Liver (tissue), 9 donors: ENCODE data around the gene LSAMP. TPM values are rescaled to one million over a fixed set of nuclear protein-coding genes. Genes with fewer than 3 reads are reported as not detected.

Experiments used
- DNase-seq: peaks from one replicate; pipeline ENCODE4 v3.0.0-alpha.2; 2017; ENCODE audit warnings: low spot score
- H3K27ac ChIP-seq, 2 donors: one replicate each; pipeline ENCODE4 v1.7.0; 2013; ENCODE audit warnings: inconsistent platforms in 2 of 2, low read length in 2 of 2, control low read depth in 1 of 2, low read depth in 1 of 2, mild to moderate bottlenecking in 1 of 2
- H3K27me3 ChIP-seq, 4 donors: one replicate each; pipeline versions ENCODE4 v1.6.1 to v1.7.0; 2013; ENCODE audit warnings: low read length in 3 of 4, inconsistent platforms in 1 of 4, mild to moderate bottlenecking in 1 of 4, moderate library complexity in 1 of 4; ENCODE audit not compliant: control insufficient read depth in 4 of 4, insufficient read depth in 4 of 4
- H3K36me3 ChIP-seq, 4 donors: one replicate each; pipeline versions ENCODE4 v1.6.1 to v1.7.0; 2013; ENCODE audit warnings: low read length in 3 of 4, mild to moderate bottlenecking in 3 of 4, low read depth in 1 of 4, moderate library complexity in 1 of 4; ENCODE audit not compliant: control insufficient read depth in 4 of 4, insufficient read depth in 3 of 4
- H3K4me1 ChIP-seq, 4 donors: one replicate each; pipeline versions ENCODE4 v1.6.1 to v1.7.0; 2013; ENCODE audit warnings: low read length in 3 of 4, mild to moderate bottlenecking in 3 of 4, moderate library complexity in 1 of 4; ENCODE audit not compliant: control insufficient read depth in 4 of 4, insufficient read depth in 4 of 4
- H3K4me3 ChIP-seq, 3 donors: one replicate each; pipeline versions ENCODE4 v1.6.1 to v1.7.0; 2013; ENCODE audit warnings: low read length in 3 of 3, control low read depth in 1 of 3, low read depth in 1 of 3, mild to moderate bottlenecking in 1 of 3
- H3K9ac ChIP-seq, 2 donors: one replicate each; pipeline ENCODE4 v1.7.0; 2013; ENCODE audit warnings: low read length in 2 of 2, mild to moderate bottlenecking in 2 of 2, moderate library complexity in 2 of 2, control low read depth in 1 of 2, low read depth in 1 of 2
- H3K9me3 ChIP-seq, 4 donors: one replicate each; pipeline versions ENCODE4 v1.6.1 to v1.7.0; 2013; ENCODE audit warnings: low read length in 3 of 4; ENCODE audit not compliant: control insufficient read depth in 4 of 4
- EGR1 ChIP-seq, 2 donors: IDR thresholded peaks; 2 replicates each; pipeline ENCODE4 v1.6.1; 2016 to 2018; ENCODE audit warnings: antibody characterized with exemption in 2 of 2, low read depth in 2 of 2
- FOXA1 ChIP-seq: IDR thresholded peaks from 2 replicates; pipeline ENCODE4 v1.6.1; 2016; ENCODE audit warnings: antibody characterized with exemption
- FOXA2 ChIP-seq: IDR thresholded peaks from 2 replicates; pipeline ENCODE4 v1.6.1; 2016; ENCODE audit warnings: antibody characterized with exemption
- HNF4G ChIP-seq: IDR thresholded peaks from 2 replicates; pipeline ENCODE4 v1.6.1; 2016; ENCODE audit warnings: antibody characterized with exemption
- NR2F2 ChIP-seq: IDR thresholded peaks from 2 replicates; pipeline ENCODE4 v1.6.1; 2016; ENCODE audit warnings: antibody characterized with exemption
- RAD21 ChIP-seq, 2 donors: IDR thresholded peaks; 2 replicates each; pipeline ENCODE4 v1.6.1; 2016; ENCODE audit warnings: antibody characterized with exemption in 2 of 2, mild to moderate bottlenecking in 2 of 2
- RXRA ChIP-seq, 2 donors: IDR thresholded peaks; 2 replicates each; pipeline ENCODE4 v1.6.1; 2017 to 2018; ENCODE audit warnings: antibody characterized with exemption in 2 of 2, mild to moderate bottlenecking in 1 of 2
- SP1 ChIP-seq: IDR thresholded peaks from 2 replicates; pipeline ENCODE4 v1.6.1; 2018; ENCODE audit warnings: antibody characterized with exemption, mild to moderate bottlenecking
- TAF1 ChIP-seq: conservative IDR thresholded peaks from 2 replicates; pipeline ENCODE4 v1.6.1; 2016; ENCODE audit warnings: antibody characterized with exemption, mild to moderate bottlenecking
- YY1 ChIP-seq: IDR thresholded peaks from 2 replicates; pipeline ENCODE4 v1.6.1; 2016; ENCODE audit warnings: antibody characterized with exemption, mild to moderate bottlenecking
- WGBS: extraction: QIAGEN DNeasy Blood & Tissue Kit; methylation state at CpG from one replicate; pipeline ENCODE4 v1.1.7; 2013; 5-methylcytosine and 5-hydroxymethylcytosine counted together
- polyA plus RNA-seq, 2 donors: library from polyadenylated mRNA; stranded (reverse) in 1 of 2; unstranded in 1 of 2; fragments of 200-250 nt in 1 of 2; fragments of >200 nt in 1 of 2; fragmentation: Nextera tagmentation in 1 of 2; extraction: Ambion mirVana in 1 of 2; gene quantifications; one replicate each; pipeline versions ENCODE4 v1.2.1 to v1.2.3, GENCODE V29; 2013 to 2015
- total RNA-seq, 2 donors: library from RNA; depleted of rRNA; stranded (reverse); fragments of >200 nt; gene quantifications; one replicate each; pipeline ENCODE4 v1.2.3, GENCODE V29; 2014
- TF ChIP-seq, protein P1 (sequence below): IDR thresholded peaks from 2 replicates; pipeline ENCODE4 v1.6.1; 2016; ENCODE audit warnings: antibody characterized with exemption
- TF ChIP-seq, protein P2 (sequence below): IDR thresholded peaks from 2 replicates; pipeline ENCODE4 v1.6.1; 2016; ENCODE audit warnings: antibody characterized with exemption
- TF ChIP-seq, protein P3 (sequence below): IDR thresholded peaks from 2 replicates; pipeline ENCODE4 v1.6.1; 2016; ENCODE audit warnings: antibody characterized with exemption
- TF ChIP-seq, protein P4 (sequence below): IDR thresholded peaks from 2 replicates; pipeline ENCODE4 v1.6.1; 2016; ENCODE audit warnings: antibody characterized with exemption, mild to moderate bottlenecking
- donor health status: healthy.
- donor health status: healthy.
- donor health status: healthy.
- donor health status: healthy.
- donor health status: healthy.

LSAMP gene
- total and polyA plus RNA-seq, 4 donors: 0.01 to 0.17 (median 0.06) TPM

DNA sequence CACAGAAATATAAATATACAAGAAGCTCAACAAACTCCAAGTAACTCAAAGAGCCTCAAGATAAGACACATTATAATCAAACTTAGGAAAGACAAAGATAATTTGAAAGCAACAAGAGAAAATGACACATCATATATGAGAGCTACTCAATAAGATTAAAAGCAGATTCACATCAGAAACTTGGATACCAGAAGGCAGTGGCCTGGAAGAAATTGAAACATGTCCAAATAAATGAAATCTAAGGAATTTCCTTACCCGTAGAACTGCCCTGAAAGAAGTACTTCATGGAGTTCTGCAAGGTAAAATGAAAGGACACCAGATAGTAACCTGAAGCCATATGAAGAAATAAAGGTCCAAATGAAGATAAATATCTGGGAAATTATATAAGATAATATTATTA lies 113.9 kb downstream of the LSAMP start:
- 60% methylated on average over 1 of the region's 1 CpG for WGBS
- peaks cover 0 to 3% (median 0%) of the 10 kb centered on the region in 4 donors for H3K27me3 ChIP-seq

DNA sequence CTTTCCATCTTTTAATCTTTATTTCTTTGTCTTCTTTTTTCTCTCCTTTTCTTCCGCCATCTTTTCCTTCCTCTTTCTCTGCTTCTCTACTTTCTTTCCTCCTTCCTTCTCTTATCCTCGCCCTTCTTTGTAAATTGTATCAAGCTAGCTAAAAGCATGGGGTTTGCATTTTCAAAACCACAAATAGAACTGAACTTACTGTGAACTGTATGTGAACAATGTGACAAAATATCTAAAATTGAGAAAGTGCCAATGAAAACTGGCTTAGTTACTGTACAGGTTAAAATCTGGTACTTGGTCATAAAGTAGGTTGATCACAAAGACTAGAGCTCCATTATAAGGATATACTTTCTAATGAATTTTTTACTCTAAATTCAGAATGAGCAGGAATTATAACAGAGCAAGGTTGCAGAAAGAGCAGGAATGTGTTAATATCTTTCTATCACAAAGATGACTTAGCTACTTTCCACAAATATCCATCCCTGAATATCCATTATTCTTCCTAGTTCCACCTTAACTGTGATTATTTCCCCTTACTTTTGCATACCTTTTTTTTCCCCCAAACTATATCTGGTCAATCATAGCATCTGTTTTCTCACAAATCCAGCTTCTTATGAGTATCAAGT lies 122.4 kb downstream of the LSAMP start:
- Histone ChIP-seq H3K36me3 (no peaks in the 10 kb centered on the region), H3K27me3 (peaks cover 0 to 3% (median 0%) of the 10 kb centered on the region in 4 donors), H3K27ac (no peak overlapping the region), H3K9me3 (no peaks in the 10 kb centered on the region), H3K4me1 (no peaks in the 10 kb centered on the region), H3K4me3 (no peak overlapping the region), H3K9ac (no peak overlapping the region)
- 70% methylated on average over 2 of the region's 2 CpGs for WGBS
- TF ChIP-seq NR2F2: no peak
- TF ChIP-seq, protein P1, sequence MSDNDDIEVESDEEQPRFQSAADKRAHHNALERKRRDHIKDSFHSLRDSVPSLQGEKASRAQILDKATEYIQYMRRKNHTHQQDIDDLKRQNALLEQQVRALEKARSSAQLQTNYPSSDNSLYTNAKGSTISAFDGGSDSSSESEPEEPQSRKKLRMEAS: no peak
- no peak for TF ChIP-seq EGR1 (IDR thresholded peaks at IDR 0.05; ENCODE audit: low read depth in 2 of 2)
- TF ChIP-seq FOXA2: no peak
- TF ChIP-seq, protein P2, sequence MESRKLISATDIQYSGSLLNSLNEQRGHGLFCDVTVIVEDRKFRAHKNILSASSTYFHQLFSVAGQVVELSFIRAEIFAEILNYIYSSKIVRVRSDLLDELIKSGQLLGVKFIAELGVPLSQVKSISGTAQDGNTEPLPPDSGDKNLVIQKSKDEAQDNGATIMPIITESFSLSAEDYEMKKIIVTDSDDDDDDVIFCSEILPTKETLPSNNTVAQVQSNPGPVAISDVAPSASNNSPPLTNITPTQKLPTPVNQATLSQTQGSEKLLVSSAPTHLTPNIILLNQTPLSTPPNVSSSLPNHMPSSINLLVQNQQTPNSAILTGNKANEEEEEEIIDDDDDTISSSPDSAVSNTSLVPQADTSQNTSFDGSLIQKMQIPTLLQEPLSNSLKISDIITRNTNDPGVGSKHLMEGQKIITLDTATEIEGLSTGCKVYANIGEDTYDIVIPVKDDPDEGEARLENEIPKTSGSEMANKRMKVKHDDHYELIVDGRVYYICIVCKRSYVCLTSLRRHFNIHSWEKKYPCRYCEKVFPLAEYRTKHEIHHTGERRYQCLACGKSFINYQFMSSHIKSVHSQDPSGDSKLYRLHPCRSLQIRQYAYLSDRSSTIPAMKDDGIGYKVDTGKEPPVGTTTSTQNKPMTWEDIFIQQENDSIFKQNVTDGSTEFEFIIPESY: no peak
- no peak for TF ChIP-seq RAD21 (IDR thresholded peaks at IDR 0.05)
- TF ChIP-seq YY1: no peak
- TF ChIP-seq, protein P3, sequence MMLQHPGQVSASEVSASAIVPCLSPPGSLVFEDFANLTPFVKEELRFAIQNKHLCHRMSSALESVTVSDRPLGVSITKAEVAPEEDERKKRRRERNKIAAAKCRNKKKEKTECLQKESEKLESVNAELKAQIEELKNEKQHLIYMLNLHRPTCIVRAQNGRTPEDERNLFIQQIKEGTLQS: no peak
- TF ChIP-seq, protein P4, sequence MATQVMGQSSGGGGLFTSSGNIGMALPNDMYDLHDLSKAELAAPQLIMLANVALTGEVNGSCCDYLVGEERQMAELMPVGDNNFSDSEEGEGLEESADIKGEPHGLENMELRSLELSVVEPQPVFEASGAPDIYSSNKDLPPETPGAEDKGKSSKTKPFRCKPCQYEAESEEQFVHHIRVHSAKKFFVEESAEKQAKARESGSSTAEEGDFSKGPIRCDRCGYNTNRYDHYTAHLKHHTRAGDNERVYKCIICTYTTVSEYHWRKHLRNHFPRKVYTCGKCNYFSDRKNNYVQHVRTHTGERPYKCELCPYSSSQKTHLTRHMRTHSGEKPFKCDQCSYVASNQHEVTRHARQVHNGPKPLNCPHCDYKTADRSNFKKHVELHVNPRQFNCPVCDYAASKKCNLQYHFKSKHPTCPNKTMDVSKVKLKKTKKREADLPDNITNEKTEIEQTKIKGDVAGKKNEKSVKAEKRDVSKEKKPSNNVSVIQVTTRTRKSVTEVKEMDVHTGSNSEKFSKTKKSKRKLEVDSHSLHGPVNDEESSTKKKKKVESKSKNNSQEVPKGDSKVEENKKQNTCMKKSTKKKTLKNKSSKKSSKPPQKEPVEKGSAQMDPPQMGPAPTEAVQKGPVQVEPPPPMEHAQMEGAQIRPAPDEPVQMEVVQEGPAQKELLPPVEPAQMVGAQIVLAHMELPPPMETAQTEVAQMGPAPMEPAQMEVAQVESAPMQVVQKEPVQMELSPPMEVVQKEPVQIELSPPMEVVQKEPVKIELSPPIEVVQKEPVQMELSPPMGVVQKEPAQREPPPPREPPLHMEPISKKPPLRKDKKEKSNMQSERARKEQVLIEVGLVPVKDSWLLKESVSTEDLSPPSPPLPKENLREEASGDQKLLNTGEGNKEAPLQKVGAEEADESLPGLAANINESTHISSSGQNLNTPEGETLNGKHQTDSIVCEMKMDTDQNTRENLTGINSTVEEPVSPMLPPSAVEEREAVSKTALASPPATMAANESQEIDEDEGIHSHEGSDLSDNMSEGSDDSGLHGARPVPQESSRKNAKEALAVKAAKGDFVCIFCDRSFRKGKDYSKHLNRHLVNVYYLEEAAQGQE: no peak
- TF ChIP-seq HNF4G: no peak
- no peak for TF ChIP-seq SP1
- TF ChIP-seq TAF1: no peak
- DNase-seq: no peak

More for the DNA sequence above, 113.9 kb downstream of the LSAMP start:
- Histone ChIP-seq H3K27ac (no peak overlapping the region), H3K9me3 (no peaks in the 10 kb centered on the region), H3K36me3 (no peaks in the 10 kb centered on the region), H3K4me3 (no peak overlapping the region), H3K4me1 (no peaks in the 10 kb centered on the region), H3K9ac (no peak overlapping the region)
- no peak for DNase-seq
- TF ChIP-seq, protein P4: no peak
- TF ChIP-seq FOXA1 (no peak), HNF4G (no peak), RXRA (IDR thresholded peaks at IDR 0.05) (no peak)
